NCI-H1694 treated with DMSO at 0.1 percent for 48 hours (cell line): ENCODE measurements around the gene TMEM114.
"Not testable (repeated sequence)": the region's sequence is repeated elsewhere in the genome, so short reads cannot be mapped to it uniquely, and the experiment has no call there.

ENCODE experiments used
- DNase-seq: peaks from one replicate; lab custom pipeline; 2025; lab: John Stamatoyannopoulos, UW

Gene TMEM114

GRCh38 chr16:8575399-8575798 is 14.9 kb downstream of the TMEM114 start:
- DNase-seq, result no peak

GRCh38 chr16:8572919-8573724 is 17.2 kb downstream of the TMEM114 start:
- no peak for DNase-seq

GRCh38 chr16:8572063-8572918 is 18.0 kb downstream of the TMEM114 start:
- DNase-seq, result no peak

GRCh38 chr16:8571061-8571596 is 19.2 kb downstream of the TMEM114 start:
- DNase-seq, result no peak

- DNase-seq, result not testable (repeated sequence)
Observed at GRCh38 chr16:8570393-8570792, 19.9 kb downstream of the TMEM114 start.

GRCh38 chr16:8569650-8570346 is 20.5 kb downstream of the TMEM114 start:
- no peak for DNase-seq

- no peak for DNase-seq
Observed at GRCh38 chr16:8568231-8568617, 22.1 kb downstream of the TMEM114 start.

- DNase-seq, result peak; percentile 74
Observed at GRCh38 chr16:8567355-8568230, 22.7 kb downstream of the TMEM114 start.

GRCh38 chr16:8565498-8565897 is 24.8 kb downstream of the TMEM114 start:
- DNase-seq, result no peak

- DNase-seq, result no peak
Observed at GRCh38 chr16:8564934-8565345, 25.4 kb downstream of the TMEM114 start.

- not testable (repeated sequence) for DNase-seq
Observed at GRCh38 chr16:8563944-8564540, 26.3 kb downstream of the TMEM114 start.

GRCh38 chr16:8561496-8561895 is 28.8 kb downstream of the TMEM114 start:
- no peak for DNase-seq

GRCh38 chr16:8555400-8555799 is 34.9 kb downstream of the TMEM114 start:
- DNase-seq, result no peak

GRCh38 chr16:8554881-8555280 is 35.4 kb downstream of the TMEM114 start:
- no peak for DNase-seq

- DNase-seq, result no peak
Observed at GRCh38 chr16:8554022-8554421, 36.3 kb downstream of the TMEM114 start.

GRCh38 chr16:8552487-8553221 is 37.7 kb downstream of the TMEM114 start:
- no peak for DNase-seq

- no peak for DNase-seq
Observed at GRCh38 chr16:8551388-8552332, 38.7 kb downstream of the TMEM114 start.

GRCh38 chr16:8550728-8551387 is 39.5 kb downstream of the TMEM114 start:
- DNase-seq, result no peak
